Ishikawa (cell line): ENCODE results near the gene RNF149.

ENCODE experiments used
- CEBPB ChIP-seq: IDR thresholded peaks from 2 replicates; pipeline ENCODE4 v1.6.1; 2012
- CREB1 ChIP-seq: IDR thresholded peaks from 2 replicates; pipeline ENCODE4 v1.6.1; 2012; ENCODE audit warnings: low read depth
- EGR1 ChIP-seq: IDR thresholded peaks from 2 replicates; pipeline ENCODE4 v1.6.1; 2012
- EP300 ChIP-seq: IDR thresholded peaks from 2 replicates; pipeline ENCODE4 v1.6.1; 2012; ENCODE audit warnings: borderline replicate concordance
- FOXM1 ChIP-seq: IDR thresholded peaks from 2 replicates; pipeline ENCODE4 v1.6.1; 2012; ENCODE audit warnings: low read depth, borderline replicate concordance
- NFIC ChIP-seq: IDR thresholded peaks from 2 replicates; pipeline ENCODE4 v1.6.1; 2012
- RAD21 ChIP-seq: IDR thresholded peaks from 2 replicates; pipeline ENCODE4 v1.6.1; 2012; ENCODE audit warnings: low read depth
- TAF1 ChIP-seq: IDR thresholded peaks from 2 replicates; pipeline ENCODE4 v1.6.1; 2012; ENCODE audit warnings: low read depth, mild to moderate bottlenecking
- TCF12 ChIP-seq: IDR thresholded peaks from 2 replicates; pipeline ENCODE4 v1.6.1; 2012; ENCODE audit warnings: low read depth
- TEAD4 ChIP-seq: IDR thresholded peaks from 2 replicates; pipeline ENCODE4 v1.6.1; 2012
- YY1 ChIP-seq: IDR thresholded peaks from 2 replicates; pipeline ENCODE4 v1.6.1; 2012; ENCODE audit warnings: low read depth
- ZBTB7A ChIP-seq: IDR thresholded peaks from 2 replicates; pipeline ENCODE4 v1.6.1; 2012; ENCODE audit warnings: low read depth
- TF ChIP-seq, protein P1 (sequence below): IDR thresholded peaks from 2 replicates; pipeline ENCODE4 v1.6.1; 2012
- TF ChIP-seq, protein P2 (sequence below): IDR thresholded peaks from 2 replicates; pipeline ENCODE4 v1.6.1; 2012
- TF ChIP-seq, protein P3 (sequence below): IDR thresholded peaks from 2 replicates; pipeline ENCODE4 v1.6.1; 2012; ENCODE audit warnings: low read depth, mild to moderate bottlenecking

The RNF149 gene

DNA sequence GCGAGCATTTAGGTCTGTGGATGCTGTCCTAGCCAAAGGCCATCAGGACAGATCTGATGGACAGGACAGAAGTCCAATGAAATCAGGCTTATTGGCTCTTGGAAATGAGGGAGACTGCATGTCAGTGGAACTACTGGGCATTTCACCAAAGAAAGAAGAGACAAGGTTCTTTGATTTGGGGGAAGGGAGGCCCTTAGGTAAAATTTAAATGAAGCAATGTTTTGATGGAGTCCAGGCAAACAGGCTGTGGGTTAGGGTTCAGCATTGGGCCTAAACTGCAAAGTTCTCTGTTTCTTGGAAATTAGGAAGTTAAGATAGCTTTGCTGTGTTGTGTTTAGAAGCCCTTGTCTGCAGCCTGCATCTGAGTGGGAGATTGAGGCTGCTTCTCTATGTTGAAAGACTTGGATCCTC, 31.6 kb upstream of the RNF149 start:
- TF ChIP-seq, protein P1, sequence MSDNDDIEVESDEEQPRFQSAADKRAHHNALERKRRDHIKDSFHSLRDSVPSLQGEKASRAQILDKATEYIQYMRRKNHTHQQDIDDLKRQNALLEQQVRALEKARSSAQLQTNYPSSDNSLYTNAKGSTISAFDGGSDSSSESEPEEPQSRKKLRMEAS = no peak

DNA sequence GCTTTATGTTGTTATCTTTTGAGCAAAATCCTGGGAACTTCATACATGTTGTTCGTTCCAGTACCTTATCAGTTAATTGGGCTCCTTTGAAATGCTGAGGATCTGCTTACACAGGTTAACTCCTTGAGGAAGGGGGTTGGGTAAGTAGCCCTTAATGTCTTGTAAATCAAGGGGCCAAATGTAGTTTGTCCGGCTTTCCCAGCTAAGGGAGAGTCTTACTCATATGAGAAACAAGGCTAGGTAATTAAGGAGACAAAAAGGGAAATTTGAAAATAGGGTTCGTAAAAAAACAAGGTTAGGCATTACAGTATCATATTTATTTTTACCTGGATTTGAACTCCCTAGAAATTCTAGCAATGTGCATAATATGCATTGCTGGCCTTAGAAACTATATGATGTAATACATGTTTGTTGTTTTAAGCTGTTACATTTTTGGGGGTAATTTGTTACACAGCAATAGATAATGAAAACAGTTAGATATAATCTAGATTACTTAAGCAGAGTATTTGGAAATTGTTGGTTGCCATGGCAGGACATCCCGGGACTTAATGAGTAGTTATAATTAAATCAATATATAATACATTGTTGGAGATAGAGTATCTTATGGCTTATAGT, 30.9 kb upstream of the RNF149 start:
- TF ChIP-seq YY1 (no peak), NFIC (no peak), RAD21 (no peak), TCF12 (no peak)
- TF ChIP-seq, protein P2, sequence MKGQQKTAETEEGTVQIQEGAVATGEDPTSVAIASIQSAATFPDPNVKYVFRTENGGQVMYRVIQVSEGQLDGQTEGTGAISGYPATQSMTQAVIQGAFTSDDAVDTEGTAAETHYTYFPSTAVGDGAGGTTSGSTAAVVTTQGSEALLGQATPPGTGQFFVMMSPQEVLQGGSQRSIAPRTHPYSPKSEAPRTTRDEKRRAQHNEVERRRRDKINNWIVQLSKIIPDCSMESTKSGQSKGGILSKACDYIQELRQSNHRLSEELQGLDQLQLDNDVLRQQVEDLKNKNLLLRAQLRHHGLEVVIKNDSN = no peak

DNA sequence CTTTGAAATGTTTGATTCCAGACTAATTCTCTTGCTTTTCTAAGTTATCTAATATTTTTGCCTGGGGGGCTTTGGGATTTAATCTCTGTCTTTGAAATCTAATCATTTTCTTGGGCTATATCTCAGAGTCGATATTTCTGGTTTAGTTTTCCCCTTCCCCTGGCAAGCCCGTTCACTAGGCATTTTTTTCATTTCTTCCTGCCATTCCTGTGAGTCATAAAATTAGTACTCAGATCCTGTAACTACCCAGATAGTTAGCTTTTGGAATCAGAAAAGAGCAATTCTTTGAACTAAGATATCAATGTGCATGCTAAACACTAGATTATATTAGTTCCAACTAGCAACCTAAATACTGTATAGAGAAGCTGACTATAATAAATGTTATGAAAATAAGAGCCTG, 29.4 kb upstream of the RNF149 start:
- no peak for TF ChIP-seq ZBTB7A
- TF ChIP-seq, protein P2 = no peak
- no peak for TF ChIP-seq YY1
- TF ChIP-seq, protein P1 = no peak
- TF ChIP-seq FOXM1 = no peak
- TF ChIP-seq CEBPB = no peak

DNA sequence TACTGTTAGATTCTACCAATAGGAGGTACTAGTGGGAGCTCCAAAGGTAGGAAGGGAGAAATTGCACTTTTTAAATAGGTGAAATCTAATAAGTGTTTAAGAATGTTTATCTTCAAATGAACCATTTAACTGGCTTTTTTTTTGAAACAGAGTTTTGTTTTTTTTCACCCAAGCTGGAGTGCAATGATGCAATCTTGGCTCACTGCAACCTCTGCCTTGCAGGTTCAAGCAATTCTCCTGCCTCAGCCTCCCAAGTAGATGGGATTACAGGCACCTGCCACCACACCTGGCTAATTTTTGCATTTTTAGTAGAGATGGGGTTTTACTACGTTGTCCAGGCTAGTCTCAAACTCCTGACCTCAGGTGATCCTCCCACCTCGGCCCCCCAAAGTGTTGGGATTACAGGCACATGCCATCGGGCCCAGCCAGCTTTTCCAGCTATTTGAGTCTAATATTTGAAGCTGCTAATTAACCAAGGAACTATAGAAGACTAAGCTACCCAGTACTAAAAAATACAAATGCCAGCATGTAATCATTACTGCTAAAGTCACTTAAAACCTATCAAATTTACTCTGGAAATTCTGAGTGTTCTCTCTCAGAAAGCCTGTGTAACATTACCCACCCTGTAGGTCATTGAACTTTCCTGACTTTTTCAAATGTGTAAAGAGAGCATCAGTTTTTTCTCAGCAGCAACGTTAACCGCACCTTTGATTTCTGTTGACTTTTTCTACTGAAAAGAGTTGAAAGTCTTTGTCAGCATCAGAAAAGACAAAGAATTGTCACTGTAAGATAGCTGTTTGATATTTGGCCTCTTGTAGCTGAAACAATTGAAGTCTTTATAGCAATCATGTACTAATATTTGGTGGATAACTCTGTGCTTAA, 24.6 kb upstream of the RNF149 start:
- TF ChIP-seq EGR1 = no peak
- TF ChIP-seq FOXM1 = no peak
- TF ChIP-seq, protein P2 = no peak
- no peak for TF ChIP-seq TCF12
- TF ChIP-seq ZBTB7A = no peak
- TF ChIP-seq EP300 = no peak
- TF ChIP-seq, protein P1 = no peak
- no peak for TF ChIP-seq TAF1
- no peak for TF ChIP-seq NFIC
- no peak for TF ChIP-seq RAD21
- TF ChIP-seq YY1 = no peak
- TF ChIP-seq, protein P3, sequence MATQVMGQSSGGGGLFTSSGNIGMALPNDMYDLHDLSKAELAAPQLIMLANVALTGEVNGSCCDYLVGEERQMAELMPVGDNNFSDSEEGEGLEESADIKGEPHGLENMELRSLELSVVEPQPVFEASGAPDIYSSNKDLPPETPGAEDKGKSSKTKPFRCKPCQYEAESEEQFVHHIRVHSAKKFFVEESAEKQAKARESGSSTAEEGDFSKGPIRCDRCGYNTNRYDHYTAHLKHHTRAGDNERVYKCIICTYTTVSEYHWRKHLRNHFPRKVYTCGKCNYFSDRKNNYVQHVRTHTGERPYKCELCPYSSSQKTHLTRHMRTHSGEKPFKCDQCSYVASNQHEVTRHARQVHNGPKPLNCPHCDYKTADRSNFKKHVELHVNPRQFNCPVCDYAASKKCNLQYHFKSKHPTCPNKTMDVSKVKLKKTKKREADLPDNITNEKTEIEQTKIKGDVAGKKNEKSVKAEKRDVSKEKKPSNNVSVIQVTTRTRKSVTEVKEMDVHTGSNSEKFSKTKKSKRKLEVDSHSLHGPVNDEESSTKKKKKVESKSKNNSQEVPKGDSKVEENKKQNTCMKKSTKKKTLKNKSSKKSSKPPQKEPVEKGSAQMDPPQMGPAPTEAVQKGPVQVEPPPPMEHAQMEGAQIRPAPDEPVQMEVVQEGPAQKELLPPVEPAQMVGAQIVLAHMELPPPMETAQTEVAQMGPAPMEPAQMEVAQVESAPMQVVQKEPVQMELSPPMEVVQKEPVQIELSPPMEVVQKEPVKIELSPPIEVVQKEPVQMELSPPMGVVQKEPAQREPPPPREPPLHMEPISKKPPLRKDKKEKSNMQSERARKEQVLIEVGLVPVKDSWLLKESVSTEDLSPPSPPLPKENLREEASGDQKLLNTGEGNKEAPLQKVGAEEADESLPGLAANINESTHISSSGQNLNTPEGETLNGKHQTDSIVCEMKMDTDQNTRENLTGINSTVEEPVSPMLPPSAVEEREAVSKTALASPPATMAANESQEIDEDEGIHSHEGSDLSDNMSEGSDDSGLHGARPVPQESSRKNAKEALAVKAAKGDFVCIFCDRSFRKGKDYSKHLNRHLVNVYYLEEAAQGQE = no peak
- no peak for TF ChIP-seq TEAD4
- no peak for TF ChIP-seq CEBPB
- no peak for TF ChIP-seq CREB1

DNA sequence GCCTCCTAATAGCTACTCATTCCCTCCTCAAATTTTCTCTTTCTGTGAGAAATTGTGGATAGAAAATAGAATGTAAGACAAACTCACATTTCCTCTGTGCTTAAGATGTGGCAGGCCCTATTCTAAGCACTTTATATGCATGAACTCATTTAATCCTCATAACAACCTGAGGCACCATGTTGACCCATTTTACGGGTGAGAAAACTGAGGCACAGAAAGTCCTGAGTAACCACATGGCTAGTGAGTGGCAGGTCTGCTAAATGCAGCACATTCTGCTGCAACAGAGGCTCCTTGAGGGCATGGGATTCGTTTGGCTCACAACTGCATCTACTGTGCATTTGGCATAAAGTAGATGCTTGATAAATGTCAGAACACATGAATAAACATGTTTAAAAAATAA, 22.7 kb upstream of the RNF149 start:
- TF ChIP-seq, protein P1 = no peak
- TF ChIP-seq RAD21 = no peak

DNA sequence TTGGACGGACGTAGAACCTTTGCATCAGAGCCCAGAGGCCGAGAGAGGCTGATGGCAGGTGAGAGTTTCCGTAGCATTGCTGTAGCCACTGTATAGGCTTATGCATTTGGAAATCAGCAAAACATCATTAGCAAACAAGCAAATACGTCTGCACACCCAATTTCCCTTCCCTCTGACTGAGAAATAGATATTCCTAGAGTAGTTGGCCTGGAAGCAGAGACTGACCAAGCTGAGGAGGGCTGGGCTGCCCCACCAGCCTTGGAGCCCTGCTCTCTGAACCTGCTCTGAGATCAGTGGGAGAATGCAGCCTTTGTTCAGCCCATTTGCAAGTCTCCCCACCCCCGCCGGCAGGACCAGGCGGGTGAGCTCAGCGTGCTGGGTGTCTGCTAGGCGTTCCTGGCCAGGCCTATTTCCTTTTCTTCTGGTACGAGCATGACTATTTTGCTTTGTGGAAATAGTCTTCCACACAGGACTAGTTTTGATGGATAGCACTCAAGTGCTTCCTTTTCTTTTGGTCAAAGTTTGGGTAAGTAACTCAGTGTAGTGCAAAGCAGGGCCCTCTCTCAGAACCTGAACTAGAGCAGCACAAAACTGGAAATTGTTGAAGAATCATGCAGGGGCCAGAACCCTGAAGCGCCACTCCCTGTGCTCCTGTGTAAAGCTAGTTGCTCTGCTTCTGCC, 21.9 kb upstream of the RNF149 start:
- TF ChIP-seq TAF1 (no peak), EGR1 (no peak), TCF12 (no peak), TEAD4 (no peak), EP300 (no peak), NFIC (no peak)
- TF ChIP-seq, protein P1 = no peak
- TF ChIP-seq, protein P3 = no peak
